Neural progenitor cell (in vitro differentiated cells): ENCODE measurements around the gene CHAF1B.

Experiments
- EZH2 ChIP-seq: fragments of 200-600 bp; sonication (generic); IDR thresholded peaks from 2 replicates; pipeline ENCODE4 v1.6.1; 2017; ENCODE audit warnings: antibody characterized with exemption, mild to moderate bottlenecking, moderate library complexity
- TF ChIP-seq, protein P1 (sequence below): fragments of 200-600 bp; sonication (generic); IDR thresholded peaks from 2 replicates; pipeline ENCODE4 v1.5.1; 2017; ENCODE audit warnings: antibody characterized with exemption, mild to moderate bottlenecking

DNA sequence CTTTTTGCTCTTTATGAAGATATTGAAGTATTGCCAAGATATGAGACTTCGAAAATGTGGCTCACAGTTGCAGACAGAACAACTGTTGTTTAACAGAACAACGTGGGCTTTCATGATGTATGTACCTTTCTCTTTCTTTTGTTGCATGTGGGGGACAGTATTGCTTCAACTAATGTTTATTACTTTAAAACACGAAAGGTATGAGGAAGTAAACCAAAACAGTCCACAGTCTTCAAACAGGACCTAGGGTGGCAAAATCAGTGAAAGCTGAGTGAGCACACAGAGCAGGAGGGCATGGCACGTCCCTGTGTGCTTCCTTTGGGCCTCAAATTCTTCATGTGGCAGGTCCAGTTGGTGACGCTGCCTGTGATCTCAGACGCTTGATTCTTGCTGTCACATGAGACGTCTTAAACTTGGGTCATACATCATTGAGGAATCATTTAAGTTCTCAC, 7.8 kb upstream of the CHAF1B start:
- TF ChIP-seq, protein P1, sequence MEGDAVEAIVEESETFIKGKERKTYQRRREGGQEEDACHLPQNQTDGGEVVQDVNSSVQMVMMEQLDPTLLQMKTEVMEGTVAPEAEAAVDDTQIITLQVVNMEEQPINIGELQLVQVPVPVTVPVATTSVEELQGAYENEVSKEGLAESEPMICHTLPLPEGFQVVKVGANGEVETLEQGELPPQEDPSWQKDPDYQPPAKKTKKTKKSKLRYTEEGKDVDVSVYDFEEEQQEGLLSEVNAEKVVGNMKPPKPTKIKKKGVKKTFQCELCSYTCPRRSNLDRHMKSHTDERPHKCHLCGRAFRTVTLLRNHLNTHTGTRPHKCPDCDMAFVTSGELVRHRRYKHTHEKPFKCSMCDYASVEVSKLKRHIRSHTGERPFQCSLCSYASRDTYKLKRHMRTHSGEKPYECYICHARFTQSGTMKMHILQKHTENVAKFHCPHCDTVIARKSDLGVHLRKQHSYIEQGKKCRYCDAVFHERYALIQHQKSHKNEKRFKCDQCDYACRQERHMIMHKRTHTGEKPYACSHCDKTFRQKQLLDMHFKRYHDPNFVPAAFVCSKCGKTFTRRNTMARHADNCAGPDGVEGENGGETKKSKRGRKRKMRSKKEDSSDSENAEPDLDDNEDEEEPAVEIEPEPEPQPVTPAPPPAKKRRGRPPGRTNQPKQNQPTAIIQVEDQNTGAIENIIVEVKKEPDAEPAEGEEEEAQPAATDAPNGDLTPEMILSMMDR = no peak
- no peak for TF ChIP-seq EZH2
